Measurements from ENCODE around the gene FHIT. TPM values are rescaled to one million over a fixed set of nuclear protein-coding genes. Genes with fewer than 3 reads are reported as not detected.

FHIT gene
- total RNA-seq, 1 donor from 2014 or later = 20.2 TPM

DNA sequence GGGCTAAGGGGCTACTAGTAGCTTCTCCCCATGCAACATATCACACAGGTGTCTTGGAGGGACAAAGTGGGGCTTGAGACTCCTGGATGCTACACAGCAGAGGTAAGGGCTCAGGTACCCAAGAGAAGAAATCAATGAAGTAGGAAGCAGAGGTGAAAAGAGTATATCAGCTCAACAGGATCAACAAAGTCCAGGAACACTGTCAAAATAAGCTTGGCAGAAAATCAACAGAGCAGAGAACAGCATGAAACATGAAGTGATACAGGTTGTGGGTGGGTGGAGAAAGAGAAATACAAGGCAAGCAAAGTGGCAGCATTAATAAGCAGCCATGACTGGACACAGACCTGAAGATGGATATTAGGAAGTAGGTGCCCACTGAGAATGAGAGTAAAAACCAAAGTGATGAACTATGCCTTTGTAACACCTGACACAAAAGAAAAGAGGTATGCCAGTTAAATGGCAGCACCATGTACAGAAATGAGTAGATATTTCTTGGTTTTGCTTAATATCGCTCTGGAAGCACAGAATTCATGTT, 637.4 kb downstream of the FHIT start:
- DNase-seq (ENCODE audit: low spot score) = no peak
- Mint-ChIP-seq H3K27ac (ENCODE audit: unreplicated experiment) (no peak overlapping the region), H3K4me1 (ENCODE audit: unreplicated experiment) (no peaks in the 10 kb centered on the region), H3K4me3 (ENCODE audit: unreplicated experiment) (no peak overlapping the region), H3K27me3 (ENCODE audit: unreplicated experiment) (no peaks in the 10 kb centered on the region), H3K9me3 (ENCODE audit: unreplicated experiment) (no peaks in the 10 kb centered on the region), H3K36me3 (ENCODE audit: low read depth, unreplicated experiment) (no peaks in the 10 kb centered on the region)
- TF ChIP-seq, protein P1, sequence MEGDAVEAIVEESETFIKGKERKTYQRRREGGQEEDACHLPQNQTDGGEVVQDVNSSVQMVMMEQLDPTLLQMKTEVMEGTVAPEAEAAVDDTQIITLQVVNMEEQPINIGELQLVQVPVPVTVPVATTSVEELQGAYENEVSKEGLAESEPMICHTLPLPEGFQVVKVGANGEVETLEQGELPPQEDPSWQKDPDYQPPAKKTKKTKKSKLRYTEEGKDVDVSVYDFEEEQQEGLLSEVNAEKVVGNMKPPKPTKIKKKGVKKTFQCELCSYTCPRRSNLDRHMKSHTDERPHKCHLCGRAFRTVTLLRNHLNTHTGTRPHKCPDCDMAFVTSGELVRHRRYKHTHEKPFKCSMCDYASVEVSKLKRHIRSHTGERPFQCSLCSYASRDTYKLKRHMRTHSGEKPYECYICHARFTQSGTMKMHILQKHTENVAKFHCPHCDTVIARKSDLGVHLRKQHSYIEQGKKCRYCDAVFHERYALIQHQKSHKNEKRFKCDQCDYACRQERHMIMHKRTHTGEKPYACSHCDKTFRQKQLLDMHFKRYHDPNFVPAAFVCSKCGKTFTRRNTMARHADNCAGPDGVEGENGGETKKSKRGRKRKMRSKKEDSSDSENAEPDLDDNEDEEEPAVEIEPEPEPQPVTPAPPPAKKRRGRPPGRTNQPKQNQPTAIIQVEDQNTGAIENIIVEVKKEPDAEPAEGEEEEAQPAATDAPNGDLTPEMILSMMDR (IDR thresholded peaks at IDR 0.05; ENCODE audit: unreplicated experiment) = no peak

DNA sequence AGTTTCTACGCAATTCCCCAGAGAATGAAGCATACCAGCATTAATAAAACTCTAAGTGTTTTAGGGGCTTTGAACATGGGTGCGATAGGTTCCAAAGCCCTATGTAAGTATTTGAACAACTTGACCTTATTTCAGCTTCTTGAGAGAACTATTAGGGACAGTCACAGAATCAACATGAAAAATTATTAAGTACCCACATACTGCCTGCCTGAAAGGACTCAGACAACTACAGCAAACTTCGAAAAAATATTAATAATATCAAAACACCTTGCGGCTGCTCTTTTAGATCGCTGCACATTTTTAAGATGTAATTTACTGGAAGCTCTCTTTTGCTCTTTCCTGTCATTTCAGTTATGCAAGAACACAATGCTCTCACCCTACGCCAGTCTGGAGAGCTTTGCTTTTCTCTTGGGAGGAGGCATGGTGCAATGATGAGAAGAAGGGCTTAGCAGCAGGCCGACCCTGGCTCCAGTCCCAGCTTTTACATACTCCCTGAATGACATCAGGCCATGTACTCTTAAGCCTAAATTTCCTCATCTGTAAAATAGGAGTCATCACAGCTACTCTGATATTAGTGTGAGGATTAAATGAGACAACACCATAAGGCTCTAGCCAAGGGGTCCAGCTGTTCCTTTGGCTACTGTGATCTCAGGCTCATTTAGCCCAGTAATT, 640.7 kb downstream of the FHIT start:
- no peaks in the 10 kb centered on the region for H3K9me3 Mint-ChIP-seq (ENCODE audit: unreplicated experiment)
- TF ChIP-seq, protein P1 (IDR thresholded peaks at IDR 0.05; ENCODE audit: unreplicated experiment) = no peak
- no peak for DNase-seq (ENCODE audit: low spot score)
- H3K4me1 Mint-ChIP-seq (ENCODE audit: unreplicated experiment) = no peaks in the 10 kb centered on the region
- no peaks in the 10 kb centered on the region for H3K36me3 Mint-ChIP-seq (ENCODE audit: low read depth, unreplicated experiment)
- H3K27ac Mint-ChIP-seq (ENCODE audit: unreplicated experiment) = no peak overlapping the region
- H3K4me3 Mint-ChIP-seq (ENCODE audit: unreplicated experiment) = no peak overlapping the region
- no peaks in the 10 kb centered on the region for H3K27me3 Mint-ChIP-seq (ENCODE audit: unreplicated experiment)

DNA sequence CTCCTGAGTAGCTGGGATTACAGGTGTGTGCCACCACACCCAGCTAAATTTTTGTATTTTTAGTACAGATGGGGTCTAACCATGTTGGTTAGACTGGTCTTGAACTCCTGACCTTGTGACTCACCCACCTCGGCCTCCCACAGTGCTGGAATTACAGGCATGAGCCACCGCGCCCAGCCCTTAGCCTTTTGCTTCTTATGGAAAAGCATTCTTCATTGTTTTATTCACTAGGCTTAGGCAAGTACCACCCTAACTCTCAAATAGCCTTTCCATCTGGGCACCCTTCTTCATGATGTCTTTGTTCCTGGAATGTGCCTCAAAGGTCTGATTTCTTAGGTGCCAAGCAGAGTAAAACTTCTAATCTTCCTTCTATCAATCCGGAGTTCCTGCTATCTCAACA, 641.8 kb downstream of the FHIT start:
- TF ChIP-seq, protein P1 (IDR thresholded peaks at IDR 0.05; ENCODE audit: unreplicated experiment) = no peak
- Mint-ChIP-seq H3K9me3 (ENCODE audit: unreplicated experiment) (no peaks in the 10 kb centered on the region), H3K4me1 (ENCODE audit: unreplicated experiment) (no peaks in the 10 kb centered on the region), H3K27ac (ENCODE audit: unreplicated experiment) (no peak overlapping the region), H3K4me3 (ENCODE audit: unreplicated experiment) (no peak overlapping the region), H3K27me3 (ENCODE audit: unreplicated experiment) (no peaks in the 10 kb centered on the region), H3K36me3 (ENCODE audit: low read depth, unreplicated experiment) (no peaks in the 10 kb centered on the region)
- DNase-seq (ENCODE audit: low spot score) = no peak

DNA sequence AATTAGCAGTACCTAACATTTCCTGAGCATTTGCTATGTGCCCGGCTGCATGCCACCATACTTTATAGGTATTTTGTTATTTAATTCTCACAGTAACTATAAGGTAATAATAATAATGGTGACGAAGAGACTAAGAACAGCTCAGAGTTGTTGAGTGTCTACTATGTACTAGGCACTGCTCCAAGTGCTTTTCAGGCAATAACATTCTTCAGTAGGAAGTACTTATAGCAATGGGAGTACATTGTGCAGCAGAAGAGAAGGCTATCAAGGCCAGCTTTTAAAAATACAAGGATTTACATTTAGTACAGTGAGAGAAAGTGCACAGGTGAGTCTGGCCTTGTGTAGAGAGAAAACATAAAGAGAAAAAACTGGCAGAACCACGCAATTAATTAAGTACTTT, 647.4 kb downstream of the FHIT start:
- H3K4me3 Mint-ChIP-seq (ENCODE audit: unreplicated experiment) = no peak overlapping the region
- H3K4me1 Mint-ChIP-seq (ENCODE audit: unreplicated experiment) = peaks cover 6% of the 10 kb centered on the region
- no peaks in the 10 kb centered on the region for H3K27me3 Mint-ChIP-seq (ENCODE audit: unreplicated experiment)
- H3K36me3 Mint-ChIP-seq (ENCODE audit: low read depth, unreplicated experiment) = no peaks in the 10 kb centered on the region
- TF ChIP-seq, protein P1 (IDR thresholded peaks at IDR 0.05; ENCODE audit: unreplicated experiment) = no peak
- H3K9me3 Mint-ChIP-seq (ENCODE audit: unreplicated experiment) = no peaks in the 10 kb centered on the region
- no peak overlapping the region for H3K27ac Mint-ChIP-seq (ENCODE audit: unreplicated experiment)
- no peak for DNase-seq (ENCODE audit: low spot score)

DNA sequence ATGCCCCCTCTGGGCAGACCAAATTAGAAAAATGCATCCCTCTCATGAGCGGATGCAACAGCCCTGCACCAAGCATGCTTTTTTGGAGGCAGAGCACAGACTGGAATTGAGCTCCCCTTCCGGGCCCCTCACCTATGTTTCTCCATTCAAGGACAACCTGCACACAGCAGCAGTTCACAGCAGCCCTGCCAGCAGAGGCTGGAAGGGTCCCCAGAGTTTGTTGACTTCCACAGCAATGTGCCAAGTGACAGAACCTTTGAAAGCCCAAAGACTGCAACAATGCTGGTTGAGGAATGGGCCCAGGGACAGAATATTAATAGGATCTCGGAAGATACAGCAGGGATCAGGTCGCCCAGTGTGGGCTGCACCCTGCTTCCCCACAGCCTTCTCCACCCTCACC, 650.4 kb downstream of the FHIT start:
- TF ChIP-seq, protein P1 (IDR thresholded peaks at IDR 0.05; ENCODE audit: unreplicated experiment) = no peak
- peaks cover 6% of the 10 kb centered on the region for H3K4me1 Mint-ChIP-seq (ENCODE audit: unreplicated experiment)
- no peaks in the 10 kb centered on the region for H3K36me3 Mint-ChIP-seq (ENCODE audit: low read depth, unreplicated experiment)
- H3K9me3 Mint-ChIP-seq (ENCODE audit: unreplicated experiment) = no peaks in the 10 kb centered on the region
- H3K27ac Mint-ChIP-seq (ENCODE audit: unreplicated experiment) = no peak overlapping the region
- DNase-seq (ENCODE audit: low spot score) = no peak
- no peaks in the 10 kb centered on the region for H3K27me3 Mint-ChIP-seq (ENCODE audit: unreplicated experiment)
- H3K4me3 Mint-ChIP-seq (ENCODE audit: unreplicated experiment) = no peak overlapping the region
